ENCODE measurements around the gene JAK2. TPM values are rescaled to one million over a fixed set of nuclear protein-coding genes. Genes with fewer than 3 reads are reported as not detected.

JAK2 gene
- total RNA-seq, 2 donors from 2014 or later: 8.6 to 13.9 TPM

DNA sequence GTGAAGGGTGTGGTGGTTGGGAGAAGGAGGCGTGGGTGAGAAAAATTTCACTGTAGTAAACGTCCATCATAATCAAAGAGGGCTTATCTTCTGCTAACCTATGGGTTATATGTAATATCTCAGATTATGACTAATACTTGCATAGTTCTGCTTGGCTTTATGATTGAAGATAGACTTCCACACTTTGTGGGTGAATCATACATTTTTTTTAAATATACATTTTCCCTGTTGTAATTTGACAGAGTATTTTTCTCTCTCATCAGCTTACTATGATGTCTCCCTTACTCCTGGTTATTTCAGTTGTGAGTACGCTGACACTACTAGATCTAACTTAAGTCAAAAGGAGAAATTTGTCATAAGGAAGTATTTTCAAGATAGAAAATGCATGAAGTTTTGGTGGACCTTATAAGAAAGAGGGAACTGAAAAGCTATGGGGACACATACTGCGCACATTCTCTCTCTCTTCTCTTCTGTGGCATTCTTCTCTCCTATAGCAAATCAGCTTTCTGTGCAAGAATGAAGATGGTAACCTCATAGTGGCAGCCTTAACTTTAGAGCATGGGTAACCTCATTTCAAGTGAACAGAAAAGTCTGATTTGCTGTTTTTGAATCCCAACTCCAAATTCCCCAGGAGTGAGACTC, 4.9 kb upstream of the JAK2 start:
- TF ChIP-seq POLR2AphosphoS5 (IDR thresholded peaks at IDR 0.05) (no peak), POLR2A (IDR thresholded peaks at IDR 0.05) (no peak)
- TF ChIP-seq, protein P1, sequence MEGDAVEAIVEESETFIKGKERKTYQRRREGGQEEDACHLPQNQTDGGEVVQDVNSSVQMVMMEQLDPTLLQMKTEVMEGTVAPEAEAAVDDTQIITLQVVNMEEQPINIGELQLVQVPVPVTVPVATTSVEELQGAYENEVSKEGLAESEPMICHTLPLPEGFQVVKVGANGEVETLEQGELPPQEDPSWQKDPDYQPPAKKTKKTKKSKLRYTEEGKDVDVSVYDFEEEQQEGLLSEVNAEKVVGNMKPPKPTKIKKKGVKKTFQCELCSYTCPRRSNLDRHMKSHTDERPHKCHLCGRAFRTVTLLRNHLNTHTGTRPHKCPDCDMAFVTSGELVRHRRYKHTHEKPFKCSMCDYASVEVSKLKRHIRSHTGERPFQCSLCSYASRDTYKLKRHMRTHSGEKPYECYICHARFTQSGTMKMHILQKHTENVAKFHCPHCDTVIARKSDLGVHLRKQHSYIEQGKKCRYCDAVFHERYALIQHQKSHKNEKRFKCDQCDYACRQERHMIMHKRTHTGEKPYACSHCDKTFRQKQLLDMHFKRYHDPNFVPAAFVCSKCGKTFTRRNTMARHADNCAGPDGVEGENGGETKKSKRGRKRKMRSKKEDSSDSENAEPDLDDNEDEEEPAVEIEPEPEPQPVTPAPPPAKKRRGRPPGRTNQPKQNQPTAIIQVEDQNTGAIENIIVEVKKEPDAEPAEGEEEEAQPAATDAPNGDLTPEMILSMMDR (IDR thresholded peaks at IDR 0.05): no peak
- Histone ChIP-seq H3K9me3 (no peaks in the 10 kb centered on the region), H3K27me3 (replicated peaks; ENCODE audit: insufficient read depth) (no peaks in the 10 kb centered on the region), H3K36me3 (no peaks in the 10 kb centered on the region), H3K4me1 (replicated peaks) (peaks cover 5% of the 10 kb centered on the region), H3K4me3 (no peak overlapping the region), H3K27ac (no peak overlapping the region)
- 87% methylated on average over 4 of the region's 4 CpGs for WGBS
- intact Hi-C loops (cut with DNase I): loop anchor here (5.0 to 10.0 kb wide), 5 partner anchors 48 to 625 kb away; partner anchors contain the start of genes PLGRKT, PLPP6 and SPATA6L
- DNase-seq (ENCODE audit: low spot score): no peak

DNA sequence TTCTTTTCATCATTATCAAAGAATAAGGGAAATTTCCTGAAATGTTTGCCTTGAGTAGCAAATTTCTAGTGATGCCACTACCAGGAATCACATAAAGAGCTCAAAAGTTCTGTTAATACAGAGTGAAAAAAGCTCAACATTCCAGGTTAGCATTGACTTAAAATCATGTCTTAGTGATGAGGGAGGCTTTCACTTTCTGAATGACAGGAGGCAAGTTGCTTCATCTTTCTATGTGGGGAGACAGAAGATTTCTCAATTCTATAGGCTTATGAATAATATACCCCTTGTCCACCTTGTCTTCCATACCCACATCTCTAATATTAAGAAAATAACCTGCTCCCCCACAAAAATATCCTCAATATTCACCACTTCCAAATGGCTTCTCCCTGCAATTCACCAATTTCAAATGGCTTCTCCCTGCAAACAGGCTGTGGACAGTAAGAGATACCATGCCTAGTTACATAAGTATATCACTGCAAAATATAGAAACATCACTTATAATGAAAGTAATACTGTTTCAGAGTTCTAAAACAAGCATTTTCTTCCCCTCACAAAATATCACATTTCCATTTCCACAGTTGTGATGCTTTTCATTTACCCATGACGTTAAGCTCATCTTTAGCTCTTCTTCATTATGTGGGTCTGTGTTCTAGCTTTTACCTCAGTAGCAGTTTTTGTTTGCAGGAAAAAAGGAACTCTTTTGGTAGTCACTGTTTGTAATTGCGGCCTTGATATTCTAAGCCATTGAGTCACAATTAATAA, 2.2 kb upstream of the JAK2 start:
- 95% methylated on average over 2 of the region's 2 CpGs for WGBS

DNA sequence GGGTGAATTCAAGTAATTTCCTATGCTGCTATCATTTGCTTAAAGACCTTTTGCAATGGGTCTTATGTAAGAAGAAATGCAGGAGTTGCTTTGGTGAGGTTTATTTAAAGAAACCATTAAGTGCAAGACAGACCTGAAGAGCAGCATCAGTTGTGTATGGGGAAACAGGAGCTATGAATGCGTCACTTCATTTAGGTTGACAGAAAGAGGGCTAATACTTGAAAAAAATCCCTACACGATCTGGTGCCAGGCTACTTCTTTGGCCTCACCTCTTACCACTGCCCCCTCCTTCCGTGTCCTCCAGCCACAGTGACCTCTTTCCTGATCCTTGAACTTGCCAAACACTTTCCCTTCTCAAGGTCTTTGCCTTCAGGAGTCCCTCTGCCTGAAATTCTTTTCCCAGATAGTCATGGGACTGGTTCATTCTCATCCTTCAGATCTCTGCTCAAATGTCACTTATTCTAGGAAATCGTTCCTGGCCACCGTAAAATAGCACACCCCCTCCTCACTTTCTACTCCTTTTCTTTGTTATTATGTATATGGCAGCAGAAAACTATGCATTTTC, 1.4 kb upstream of the JAK2 start:
- Histone ChIP-seq H3K27ac (peak overlapping the region; percentile 96 to 97), H3K4me3 (peak overlapping the region; percentile 84 to 95), H3K27me3 (replicated peaks; ENCODE audit: insufficient read depth) (no peaks in the 10 kb centered on the region), H3K36me3 (no peaks in the 10 kb centered on the region), H3K9me3 (no peaks in the 10 kb centered on the region), H3K4me1 (replicated peaks) (peaks cover 10% of the 10 kb centered on the region)
- no peak for TF ChIP-seq POLR2AphosphoS5 (IDR thresholded peaks at IDR 0.05)
- TF ChIP-seq, protein P1 (IDR thresholded peaks at IDR 0.05): no peak
- no peak for TF ChIP-seq POLR2A (IDR thresholded peaks at IDR 0.05)
- no peak for DNase-seq (ENCODE audit: low spot score)
- 48% methylated on average over 5 of the region's 5 CpGs for WGBS
- intact Hi-C loops (cut with DNase I): loop anchor here (5.0 to 10.0 kb wide), 5 partner anchors 51 to 621 kb away; partner anchors contain the start of genes PLGRKT, PLPP6 and SPATA6L

More for the DNA sequence above, 2.2 kb upstream of the JAK2 start:
- H3K36me3 ChIP-seq: no peaks in the 10 kb centered on the region
- H3K27ac ChIP-seq: no peak overlapping the region
- no peak for TF ChIP-seq POLR2AphosphoS5 (IDR thresholded peaks at IDR 0.05)
- TF ChIP-seq POLR2A (IDR thresholded peaks at IDR 0.05): no peak
- TF ChIP-seq, protein P1 (IDR thresholded peaks at IDR 0.05): no peak
- DNase-seq (ENCODE audit: low spot score): no peak
- no peaks in the 10 kb centered on the region for H3K9me3 ChIP-seq
- no peak overlapping the region for H3K4me3 ChIP-seq
- peaks cover 10% of the 10 kb centered on the region for H3K4me1 ChIP-seq (replicated peaks)
- intact Hi-C loops (cut with DNase I): loop anchor here (5.0 to 10.0 kb wide), 5 partner anchors 51 to 622 kb away; partner anchors contain the start of genes PLGRKT, PLPP6 and SPATA6L
- H3K27me3 ChIP-seq (replicated peaks; ENCODE audit: insufficient read depth): no peaks in the 10 kb centered on the region

DNA sequence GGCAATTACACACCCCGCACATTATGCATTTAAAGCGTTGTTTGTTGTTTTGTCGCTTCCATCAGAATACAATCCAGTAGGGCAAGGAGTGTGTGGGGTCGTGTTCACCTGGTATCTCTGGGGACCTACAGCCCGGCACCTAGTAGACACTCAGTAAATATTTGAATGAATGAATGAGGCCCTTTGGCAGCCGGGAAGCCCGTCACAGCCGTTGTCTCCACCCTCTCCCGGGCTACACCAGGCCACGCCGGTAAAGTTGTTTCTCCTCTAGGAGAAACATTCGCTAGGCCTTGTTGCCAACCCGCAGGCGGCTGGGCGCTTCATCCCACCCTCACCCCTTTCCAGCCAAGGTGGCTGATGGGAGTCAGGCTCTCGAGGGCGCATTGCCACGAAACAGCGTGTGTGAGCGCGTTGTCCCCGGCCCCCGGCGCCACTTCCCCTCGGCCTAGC, 876 bp upstream of the JAK2 start:
- Histone ChIP-seq H3K27ac (peak overlapping the region; percentile 96 to 97), H3K4me1 (replicated peaks) (peaks cover 10% of the 10 kb centered on the region), H3K36me3 (no peaks in the 10 kb centered on the region), H3K27me3 (replicated peaks; ENCODE audit: insufficient read depth) (no peaks in the 10 kb centered on the region), H3K9me3 (no peaks in the 10 kb centered on the region), H3K4me3 (peak overlapping the region; percentile 84 to 95)
- intact Hi-C loops (cut with DNase I): loop anchor here (5.0 to 10.0 kb wide), 5 partner anchors 52 to 621 kb away; partner anchors contain the start of genes PLGRKT, PLPP6 and SPATA6L
- WGBS: 6% methylated on average over 25 of the region's 25 CpGs
- no peak for DNase-seq (ENCODE audit: low spot score)
- TF ChIP-seq, protein P1 (IDR thresholded peaks at IDR 0.05): no peak
- TF ChIP-seq POLR2AphosphoS5 (IDR thresholded peaks at IDR 0.05): no peak
- no peak for TF ChIP-seq POLR2A (IDR thresholded peaks at IDR 0.05)
